Stimulated activated naive CD4-positive, alpha-beta T cell (primary cell): ENCODE data around the gene BAHCC1.
A peak's percentile ranks its signal among the peaks of the same experiment; 100 is the strongest.

Source experiments
- DNase-seq, 6 experiments: peaks; one replicate each; lab custom pipeline; 2025; lab: John Stamatoyannopoulos, UW

BAHCC1 gene

DNA sequence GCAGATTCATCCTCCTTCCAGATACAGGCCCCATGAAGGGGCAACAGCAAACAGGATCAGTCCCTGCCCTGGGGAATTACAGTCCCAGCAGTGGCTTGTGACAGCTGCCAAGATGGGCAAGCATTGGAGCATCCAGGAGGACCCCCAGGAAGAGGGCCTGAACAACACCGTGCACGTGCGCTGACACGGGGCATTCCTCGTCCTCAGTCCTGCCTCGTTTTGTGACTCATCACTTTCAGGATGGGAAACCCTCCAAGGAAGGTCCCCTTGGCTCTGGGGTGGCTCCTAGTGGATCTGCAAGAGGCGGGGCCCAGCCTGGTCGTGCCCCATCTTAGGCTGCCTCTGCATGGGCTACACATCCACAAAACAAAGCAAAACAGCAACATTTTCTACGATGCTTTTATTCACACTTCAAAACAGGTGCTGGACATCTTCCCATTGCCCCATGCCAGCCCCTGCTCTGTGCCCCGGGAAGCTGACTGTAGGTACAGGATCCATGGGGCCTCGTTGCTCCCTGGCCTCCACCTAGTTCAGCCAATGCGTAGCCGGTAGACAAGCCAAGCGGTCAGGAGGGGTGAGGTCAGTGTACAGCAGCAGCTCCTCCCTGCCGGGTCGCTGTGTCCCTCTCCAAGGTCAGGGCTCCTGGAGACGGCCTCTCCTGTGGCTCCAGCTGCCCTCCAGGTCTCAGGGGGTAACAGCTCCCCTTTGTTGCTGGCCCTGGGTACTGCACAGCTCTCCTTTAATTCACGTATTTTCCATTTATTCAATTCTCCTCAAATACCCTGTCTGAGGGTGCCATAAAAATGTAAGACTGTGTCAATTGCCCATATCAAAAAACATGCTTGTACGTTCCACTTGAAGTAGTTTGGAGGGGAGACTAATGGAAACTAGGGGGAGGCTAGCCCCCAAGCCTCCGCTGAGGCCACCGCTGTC lies 85.1 kb downstream of the BAHCC1 start:
- no peak for DNase-seq

DNA sequence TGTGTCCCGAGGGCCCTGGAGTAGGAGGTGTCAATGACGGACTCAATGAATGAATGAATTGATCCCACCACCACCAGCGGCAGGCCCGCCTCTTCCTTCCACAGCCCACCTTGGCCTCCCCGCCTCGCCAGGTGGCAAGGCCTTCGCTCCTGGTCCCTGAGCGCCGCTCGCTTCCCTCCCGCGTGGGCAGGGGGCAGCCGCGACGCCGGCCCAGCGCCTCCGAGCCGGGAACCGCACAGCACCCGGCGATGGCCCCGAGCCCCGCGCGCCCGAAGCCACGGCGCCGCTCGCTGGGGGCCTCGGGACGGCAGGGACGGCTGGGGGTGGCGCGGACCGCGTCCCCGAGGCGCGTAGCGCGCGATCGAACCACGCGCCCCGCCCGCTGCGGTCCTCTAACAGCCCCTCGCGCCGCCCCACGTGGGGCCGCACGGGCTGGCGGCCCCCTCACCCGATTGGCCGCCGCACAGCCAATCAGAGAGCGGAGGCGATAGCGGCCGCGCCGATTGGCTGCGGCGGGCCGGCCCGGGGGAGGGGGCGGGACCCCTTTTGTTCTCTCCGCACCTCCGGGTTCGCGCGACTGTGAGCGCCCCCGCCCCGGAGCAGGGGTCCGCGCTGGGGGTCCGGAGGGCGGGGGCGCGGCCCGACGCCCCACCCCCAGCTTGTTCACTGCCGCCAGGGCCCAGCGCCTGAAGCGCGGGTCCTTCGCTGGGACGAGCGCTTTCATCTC lies 86.0 kb downstream of the BAHCC1 start:
- peak; percentile 34 to 68 (median 58) for DNase-seq

DNA sequence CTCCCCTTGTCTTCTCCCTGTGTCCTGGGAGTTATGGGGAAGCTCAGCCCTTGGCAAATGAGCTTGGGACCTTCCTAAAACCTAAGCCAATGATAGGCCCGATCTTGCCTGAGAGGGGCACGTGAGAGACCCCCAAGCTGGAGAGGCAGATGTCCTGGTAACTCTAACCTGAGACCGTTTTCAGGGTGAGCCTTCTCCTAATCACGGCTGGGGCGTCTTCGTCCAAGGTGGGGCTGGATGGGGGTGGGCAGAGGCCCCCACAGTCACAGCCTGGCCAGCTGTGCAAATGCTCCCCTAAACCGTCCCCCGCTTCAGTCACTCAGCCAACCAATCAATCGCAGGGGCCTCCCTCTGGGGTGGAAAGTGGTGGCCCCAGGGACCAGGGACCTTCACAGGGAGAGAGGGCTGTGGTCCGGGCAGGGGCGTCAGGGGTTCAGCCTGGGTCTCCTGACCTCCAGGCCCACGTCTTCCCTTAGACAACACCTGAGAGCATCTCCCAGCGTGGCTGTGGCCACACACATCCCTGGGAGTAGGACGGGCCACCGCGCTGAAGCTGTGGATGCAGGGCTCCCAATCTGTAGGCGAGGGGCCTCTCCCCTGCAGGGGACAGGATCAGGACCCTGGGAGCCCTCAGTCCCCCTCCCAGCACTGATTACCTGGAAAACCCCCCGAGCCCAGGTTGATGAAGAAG lies 86.7 kb downstream of the BAHCC1 start:
- DNase-seq: no peak

DNA sequence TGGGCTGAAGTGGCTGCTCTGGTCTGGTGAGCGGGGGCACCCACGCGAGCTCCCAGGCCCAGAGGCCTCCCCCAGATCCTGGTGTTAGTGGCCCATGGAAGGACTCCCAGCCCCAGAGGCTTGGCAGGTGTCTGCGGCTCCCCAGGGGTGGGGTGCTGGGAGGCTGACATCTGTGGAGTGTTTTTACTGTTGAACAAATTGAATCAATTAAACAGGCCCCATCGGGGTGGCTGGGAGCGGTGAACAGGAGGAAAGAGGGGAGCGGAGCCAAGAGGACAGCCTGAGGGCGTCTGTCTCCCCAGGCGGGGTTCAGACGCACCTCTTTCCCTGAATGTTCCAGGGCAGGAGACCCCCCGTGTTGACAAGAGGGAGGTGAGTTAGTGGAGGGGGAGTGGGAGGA lies 87.4 kb downstream of the BAHCC1 start:
- DNase-seq: no peak

DNA sequence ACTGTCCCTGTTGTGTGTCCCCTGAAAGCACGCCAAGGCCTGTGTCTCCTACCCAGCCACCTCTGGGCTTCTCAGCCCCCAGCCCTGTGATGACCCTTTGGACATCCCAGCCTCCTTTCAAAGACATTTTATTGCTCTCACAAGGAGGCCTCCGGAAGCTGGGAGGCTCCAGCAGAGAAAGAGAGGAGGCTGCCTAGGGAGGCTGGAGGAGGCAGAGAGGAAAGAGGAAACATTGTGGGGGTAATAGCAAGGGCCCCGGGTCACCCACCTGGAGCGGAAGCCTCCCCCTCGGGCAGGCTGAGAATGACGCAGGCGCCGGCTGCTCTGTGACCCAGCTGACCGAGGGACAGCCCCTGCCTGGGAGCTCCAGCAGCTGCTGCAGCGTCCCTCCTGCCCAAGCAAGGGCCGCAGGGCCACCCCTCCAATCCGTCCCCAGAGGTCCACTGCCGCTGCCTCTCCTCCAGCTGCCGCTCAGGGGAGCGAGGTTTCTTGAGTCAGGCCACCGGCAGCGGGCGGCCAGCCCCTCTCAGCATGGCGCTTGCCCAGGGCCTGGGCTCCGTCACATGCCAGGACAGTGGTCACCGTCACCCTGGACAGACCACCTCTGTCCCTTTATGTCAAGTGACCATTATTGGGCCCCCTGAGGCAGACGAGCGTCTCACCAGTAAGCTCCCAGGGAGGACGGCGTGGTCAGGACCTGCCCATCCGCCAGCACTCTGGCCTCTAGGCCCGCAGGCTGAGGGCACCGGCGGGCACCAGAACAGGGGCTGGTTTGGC lies 88.0 kb downstream of the BAHCC1 start:
- DNase-seq: no peak

DNA sequence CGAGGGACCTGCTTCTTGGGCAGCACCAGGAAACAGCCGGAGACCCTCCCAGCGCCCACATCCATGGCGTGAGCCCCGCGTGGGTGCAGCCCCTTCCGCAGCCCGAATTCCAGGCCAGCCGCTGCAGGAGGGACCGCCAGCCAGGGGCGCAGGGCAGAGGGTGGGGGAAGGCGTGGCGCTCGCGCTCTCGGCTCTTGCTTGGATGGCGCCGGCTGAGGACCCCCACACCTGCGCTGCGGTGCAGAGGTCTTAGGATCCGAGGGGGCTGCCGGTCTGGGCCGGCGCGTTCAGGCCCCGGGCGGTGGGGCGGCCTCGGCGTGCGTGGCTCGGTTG lies 88.6 kb downstream of the BAHCC1 start:
- no peak for DNase-seq

DNA sequence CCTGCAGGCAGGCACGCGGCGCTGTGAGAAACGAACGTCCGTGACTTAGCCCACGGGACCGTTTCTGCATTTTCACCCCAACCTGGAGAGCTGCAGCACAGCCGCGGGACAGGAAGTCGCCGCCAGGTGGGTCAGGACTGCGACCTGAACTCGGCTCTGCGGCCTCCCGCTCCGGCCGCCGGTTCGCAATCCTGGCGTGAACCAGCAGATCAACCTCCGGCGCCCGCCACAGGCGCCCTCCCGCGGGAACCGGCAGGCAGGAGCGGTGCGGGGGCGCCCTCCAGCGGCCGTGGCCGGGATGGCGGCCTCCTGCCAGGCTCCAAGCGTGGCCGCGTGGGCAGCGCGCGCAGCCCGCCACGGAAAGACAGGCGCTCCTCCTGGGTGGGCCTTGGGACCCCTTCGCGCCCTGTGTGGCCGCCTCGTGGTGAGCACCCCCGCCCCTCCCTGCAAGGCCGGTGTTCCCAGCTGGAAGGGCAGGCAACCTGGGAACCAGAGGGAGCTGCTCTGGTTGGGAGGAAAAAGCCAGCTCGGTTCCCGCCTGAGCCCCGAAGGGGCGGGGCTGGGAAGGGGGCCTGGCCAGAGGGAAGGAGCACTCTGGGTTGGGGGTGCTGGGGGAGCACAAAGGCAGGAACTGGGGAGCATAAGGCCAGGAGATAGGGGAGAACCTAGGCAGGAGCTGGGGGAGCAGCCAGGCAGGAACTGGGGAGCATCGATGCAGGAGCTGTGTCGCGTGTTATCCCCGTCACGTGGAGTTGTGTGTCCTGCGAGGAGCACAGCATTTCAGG lies 89.1 kb downstream of the BAHCC1 start:
- DNase-seq: peak; percentile 61 to 91 (median 80)

DNA sequence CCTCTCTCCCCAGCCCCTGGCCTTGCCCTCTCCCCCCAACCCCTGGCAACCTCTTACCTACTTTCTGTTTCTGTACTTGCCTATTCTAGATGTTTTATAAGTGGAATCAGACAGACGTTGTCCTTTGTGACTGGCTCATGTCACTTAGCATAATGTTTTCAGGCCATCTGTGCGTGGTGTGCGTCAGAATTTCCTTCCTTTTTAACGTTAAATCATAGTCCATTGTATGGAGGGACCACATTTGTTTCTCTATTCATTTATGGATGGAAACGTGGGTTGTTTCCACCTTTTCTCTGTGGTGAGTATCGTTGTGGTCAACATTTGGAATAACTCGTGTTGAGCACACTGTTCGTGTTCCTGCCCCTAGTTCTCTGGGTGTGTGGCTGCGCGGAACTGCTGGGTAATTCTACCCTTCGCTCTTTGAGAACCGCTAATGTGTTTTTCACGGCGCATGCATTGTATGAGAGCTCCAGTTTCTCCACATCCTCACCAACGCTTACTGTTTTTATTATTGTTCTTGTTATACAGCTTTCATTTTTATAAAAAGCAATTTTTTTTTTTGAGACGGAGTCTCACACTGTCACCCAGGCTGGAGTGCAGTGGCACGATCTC lies 91.0 kb downstream of the BAHCC1 start:
- no peak for DNase-seq

DNA sequence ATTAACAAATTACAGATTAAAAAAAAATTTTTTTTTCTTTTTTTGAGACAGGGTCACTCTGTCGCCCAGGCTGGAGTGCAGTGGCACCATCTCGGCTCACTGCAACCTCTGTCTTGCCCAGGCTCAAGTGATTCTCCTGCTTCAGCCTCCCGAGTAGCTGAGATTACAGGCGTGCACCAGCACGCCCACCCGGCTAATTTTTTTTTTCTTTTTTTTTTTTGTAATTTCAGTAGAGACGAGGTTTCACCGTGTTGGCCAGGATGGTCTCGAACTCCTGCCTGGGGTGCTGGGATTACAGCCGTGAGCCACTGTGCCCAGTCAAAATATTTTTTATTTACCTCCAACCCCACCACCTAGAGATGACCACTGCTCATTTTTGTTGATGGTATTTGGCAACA lies 91.8 kb downstream of the BAHCC1 start:
- DNase-seq: no peak

DNA sequence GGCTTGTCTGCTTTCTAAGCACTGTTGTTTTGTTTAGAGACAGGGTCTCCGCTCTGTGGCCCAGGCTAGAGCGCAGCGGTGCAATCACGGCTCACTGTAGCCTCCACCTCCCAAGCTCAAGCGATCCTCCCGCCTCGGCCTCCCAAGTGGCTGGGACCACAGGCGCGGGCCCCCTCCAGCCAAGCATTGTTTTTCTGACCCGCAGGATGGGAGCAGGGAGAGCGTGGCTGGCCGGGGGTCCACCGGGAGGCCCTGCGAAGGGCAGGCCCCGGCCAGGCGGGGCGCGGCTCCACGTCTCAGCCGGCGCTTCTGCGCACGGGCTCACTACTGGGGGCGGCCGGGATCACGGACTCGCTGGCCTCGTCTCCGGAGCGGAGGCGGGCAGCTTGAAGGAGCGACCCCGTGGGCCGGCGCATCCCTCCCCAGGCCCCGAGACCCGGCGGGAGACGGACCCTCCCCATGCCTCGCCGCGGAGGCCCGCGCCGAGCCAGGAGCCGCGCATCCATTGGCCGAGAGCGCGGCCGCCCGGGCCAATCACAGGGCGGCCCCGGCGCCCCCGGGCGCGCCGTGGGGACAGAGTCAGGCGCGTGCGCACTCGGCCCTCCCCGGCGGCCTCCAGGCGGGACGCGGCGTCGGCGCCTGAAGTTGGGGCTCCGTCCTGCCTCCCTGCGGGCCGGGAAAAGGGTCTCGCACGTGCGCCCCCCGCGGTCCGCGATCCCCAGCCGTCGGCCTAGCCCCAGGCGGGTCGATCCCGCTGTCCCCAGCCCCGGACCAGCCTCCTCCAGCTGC lies 92.4 kb downstream of the BAHCC1 start:
- peak; percentile 55 to 74 (median 68) for DNase-seq

DNA sequence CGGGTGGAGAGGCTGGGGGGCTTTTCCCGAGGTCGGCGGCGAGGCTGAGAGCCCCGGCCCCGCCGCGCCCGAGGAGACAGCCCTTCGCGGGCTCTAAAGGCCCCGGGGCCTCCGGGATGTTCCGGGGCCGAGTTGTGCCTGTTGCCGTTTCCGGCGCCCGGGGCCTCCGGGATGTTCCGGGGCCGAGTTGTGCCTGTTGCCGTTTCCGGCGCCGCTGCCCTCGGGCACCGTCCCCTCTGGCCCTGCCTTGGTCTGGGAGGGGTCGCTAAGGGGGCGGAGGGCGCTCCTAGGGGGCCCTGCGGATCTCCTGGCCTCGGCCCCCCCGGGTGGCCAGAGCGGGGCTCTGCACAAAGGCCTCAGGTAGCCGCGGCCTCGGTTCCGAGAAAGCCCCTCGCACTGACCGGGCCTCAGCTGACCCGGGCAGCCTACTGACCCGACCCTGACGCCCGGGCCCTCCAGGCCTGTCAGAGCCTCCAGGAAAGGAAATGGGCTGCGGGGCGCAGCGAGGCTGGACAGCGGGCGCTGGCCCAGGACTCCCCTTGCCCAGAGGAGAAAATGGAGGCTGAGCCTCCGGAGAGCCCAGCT lies 93.1 kb downstream of the BAHCC1 start:
- DNase-seq: peak in 1 of 6 experiments; percentile 48

DNA sequence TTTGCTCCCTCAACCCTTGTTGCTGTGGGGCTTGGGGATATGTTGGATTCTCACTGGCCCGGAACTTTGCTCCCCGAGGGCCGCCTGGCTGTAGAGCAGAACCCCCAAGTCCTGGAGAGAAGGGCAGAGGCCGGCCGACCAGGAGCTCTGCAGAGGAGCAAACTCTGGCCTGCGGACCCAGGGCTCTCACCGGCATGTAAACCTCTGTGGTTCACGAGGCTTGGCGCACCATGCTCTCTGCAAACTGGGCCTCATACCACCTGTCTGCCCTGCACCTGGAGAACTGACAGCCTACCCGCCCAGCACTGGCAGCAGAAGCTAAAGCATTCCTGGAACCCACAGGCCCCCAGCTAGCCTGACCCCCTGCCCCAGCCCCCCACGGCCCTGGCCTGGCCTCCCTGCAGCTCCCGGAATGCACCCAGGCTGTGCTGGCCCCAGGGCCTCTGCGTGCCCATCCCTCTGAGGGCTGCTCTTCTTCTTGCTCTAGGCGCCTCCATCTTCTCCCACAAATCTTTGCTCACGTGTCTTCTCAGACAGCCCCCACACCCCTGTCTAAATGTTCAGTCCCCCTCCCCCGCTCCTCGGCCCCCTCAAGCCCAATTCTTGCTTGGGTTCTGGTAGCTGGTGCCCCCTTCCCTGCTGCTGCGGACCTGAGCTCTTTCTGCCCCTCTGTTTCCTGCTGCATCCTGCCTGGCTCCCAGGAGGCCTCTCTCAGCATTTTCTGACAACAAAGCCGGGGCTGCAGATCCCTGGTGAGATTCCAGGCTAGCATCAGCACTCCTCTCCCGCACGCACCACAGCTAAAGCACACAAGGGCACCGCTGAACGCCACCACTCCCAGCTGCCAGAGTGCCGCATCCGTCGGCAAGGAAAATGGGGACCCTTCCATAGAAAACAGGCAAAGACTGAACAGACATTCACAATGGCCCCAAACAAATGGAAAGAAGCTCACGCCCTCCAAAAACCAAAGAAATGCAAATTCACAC lies 94.0 kb downstream of the BAHCC1 start:
- DNase-seq: no peak

DNA sequence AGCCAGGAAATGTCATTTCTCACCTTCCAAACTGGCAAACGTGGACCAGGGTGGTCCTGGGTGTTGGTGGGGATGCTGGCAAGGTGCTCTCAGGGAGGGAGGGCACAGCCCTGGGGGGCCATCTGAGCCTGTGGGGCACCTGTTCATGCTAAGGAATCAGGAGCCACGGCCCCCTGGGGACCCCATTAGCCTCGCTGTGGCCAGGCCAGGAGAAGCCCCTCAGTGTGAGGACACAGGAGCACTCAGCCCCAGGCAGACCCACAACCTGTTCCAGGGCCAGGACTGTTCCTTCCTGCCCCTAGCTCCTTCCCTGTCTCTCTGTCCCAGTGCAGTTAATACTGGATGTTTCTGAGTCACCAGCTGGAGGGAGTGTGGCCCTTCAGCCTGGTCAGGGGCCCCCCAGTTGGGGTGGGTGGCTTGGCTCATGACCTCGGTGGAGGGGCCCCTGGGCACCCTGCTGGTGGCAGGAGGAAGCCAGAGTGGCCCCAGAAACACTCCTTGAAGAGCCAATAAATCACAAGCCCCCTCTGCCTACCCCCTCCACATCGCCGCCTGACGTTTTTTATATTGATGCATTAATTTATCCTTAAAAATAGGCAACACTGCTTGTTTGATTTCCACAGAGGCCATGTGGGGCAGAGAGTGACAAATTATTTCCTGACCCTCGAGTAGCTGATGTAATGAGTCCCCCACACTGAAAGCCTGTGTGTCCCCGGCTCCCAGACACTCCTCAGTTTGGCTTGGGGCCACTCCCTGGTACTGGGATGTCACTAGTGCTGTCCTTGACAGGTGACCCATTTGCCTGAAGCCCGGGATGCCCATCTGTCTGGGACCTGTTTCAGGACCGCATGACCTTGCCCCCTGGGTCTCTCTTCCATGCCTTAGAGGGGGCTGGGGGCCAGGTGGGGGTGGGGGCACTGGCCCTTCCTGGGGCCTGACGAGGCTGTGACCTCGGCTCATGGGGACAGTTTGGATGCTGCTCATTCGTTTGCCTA lies 95.0 kb downstream of the BAHCC1 start:
- DNase-seq: no peak

DNA sequence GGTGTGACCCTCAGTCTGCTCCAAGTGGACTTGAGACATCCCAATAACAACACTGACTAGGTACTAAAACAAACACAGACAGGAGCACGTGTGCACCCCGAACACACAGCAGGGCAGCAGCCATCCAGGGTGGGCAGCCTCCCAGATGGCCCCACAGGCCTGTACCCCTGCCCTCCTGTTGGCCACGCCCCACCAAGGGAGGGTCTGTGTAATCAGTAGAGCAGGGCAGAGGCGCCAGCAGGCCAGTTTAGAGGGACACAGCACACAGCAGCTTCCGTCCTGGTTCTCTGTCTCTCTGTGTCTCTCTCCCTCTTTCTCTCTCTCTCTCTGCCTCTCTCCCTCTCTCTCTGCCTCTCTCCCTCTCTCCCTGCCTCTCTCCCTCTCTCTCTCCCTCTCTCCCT lies 95.9 kb downstream of the BAHCC1 start:
- DNase-seq: no peak

DNA sequence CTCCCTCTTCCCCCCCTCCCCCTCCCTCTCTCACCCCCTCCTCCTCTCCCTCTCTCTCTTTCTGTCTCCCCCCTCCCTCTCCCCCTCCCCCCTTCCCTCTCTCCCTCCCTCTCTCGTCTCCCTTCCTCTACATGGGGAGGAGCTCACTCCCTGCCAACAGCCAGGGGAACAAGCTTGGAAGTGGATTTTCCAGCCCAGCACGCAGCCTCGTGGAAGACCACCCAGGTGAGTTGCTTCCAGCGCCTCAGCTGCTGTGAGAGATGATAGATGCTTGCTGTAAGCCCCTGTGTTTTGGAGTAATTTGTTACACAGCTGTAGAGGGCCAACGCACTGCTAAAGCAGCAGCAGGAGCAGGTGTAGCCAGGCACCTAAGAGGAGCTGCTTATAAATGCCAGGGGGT lies 96.5 kb downstream of the BAHCC1 start:
- DNase-seq: no peak

DNA sequence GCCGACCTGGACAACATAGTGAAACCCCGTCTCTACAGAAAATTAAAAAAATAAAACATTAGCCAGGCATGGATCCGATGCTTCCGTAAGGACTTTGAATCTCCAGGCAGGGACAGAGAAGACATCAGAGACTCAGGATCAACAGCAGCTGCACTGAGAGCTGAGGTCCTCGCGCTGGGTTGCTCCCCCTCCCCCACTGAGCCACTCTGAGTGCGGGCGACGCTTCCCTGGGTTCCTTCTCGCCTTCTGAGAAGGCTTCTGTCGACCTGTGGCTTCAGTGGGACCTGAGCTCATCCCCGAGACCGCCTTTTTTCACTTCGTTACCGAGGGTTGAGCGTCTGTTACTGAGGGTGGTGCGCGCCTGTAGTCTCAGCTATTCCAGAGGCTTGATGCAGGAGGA lies 96.9 kb downstream of the BAHCC1 start:
- no peak for DNase-seq

DNA sequence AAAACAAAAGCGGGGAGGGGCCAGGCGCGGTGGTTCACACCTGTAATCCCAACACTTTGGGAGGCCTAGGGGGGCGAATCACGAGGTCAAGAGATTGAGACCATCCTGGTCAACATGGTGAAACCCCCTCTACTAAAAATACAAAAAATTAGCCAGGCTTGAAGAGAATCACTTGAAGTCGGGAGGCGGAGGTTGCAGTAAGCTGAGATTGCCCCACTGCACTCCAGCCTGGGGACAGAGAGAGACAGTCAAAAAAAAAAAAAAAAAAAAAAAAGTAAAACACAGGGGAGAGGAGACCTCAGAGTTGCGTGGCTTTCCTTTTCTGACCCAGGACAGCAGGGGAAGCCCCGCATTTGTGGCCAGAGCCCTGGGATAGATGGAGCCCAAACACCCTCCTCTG lies 97.4 kb downstream of the BAHCC1 start:
- no peak for DNase-seq
